BE2C (cell line): ENCODE results near the gene PCIF1.
"Not testable (repeated sequence)": the region's sequence is repeated elsewhere in the genome, so short reads cannot be mapped to it uniquely, and the experiment has no call there.

Experiments used
- DNase-seq: peaks from one replicate; pipeline ENCODE4 v3.0.0-alpha.2; 2020
- H3K27me3 ChIP-seq: fragments of 250-450 bp; sonication (Bioruptor Pico); 2 replicates; pipeline ENCODE4 v1.5.1; 2020; ENCODE audit warnings: mild to moderate bottlenecking
- H3K36me3 ChIP-seq: fragments of 250-450 bp; sonication (Bioruptor Pico); 2 replicates; pipeline ENCODE4 v1.5.1; 2020; ENCODE audit warnings: mild to moderate bottlenecking
- H3K4me1 ChIP-seq: fragments of 250-450 bp; sonication (Bioruptor Pico); 2 replicates; pipeline ENCODE4 v1.5.1; 2020
- H3K4me3 ChIP-seq: 2 replicates; pipeline ENCODE4 v1.5.1; 2011; ENCODE audit warnings: low read depth, low read length
- H3K9me3 ChIP-seq: fragments of 250-450 bp; sonication (Bioruptor Pico); 2 replicates; pipeline ENCODE4 v1.5.1; 2020
- CTCF ChIP-seq: IDR thresholded peaks from 2 replicates; pipeline ENCODE4 v1.5.1; 2012; ENCODE audit warnings: mild to moderate bottlenecking, low read depth, low read length

The PCIF1 gene

GRCh38 chr20:45981261-45981660, 46.8 kb downstream of the PCIF1 start:
- no peak for DNase-seq
- H3K36me3 ChIP-seq: no peaks in the 10 kb centered on the region
- no peaks in the 10 kb centered on the region for H3K27me3 ChIP-seq
- H3K4me1 ChIP-seq: no peaks in the 10 kb centered on the region
- H3K9me3 ChIP-seq: no peaks in the 10 kb centered on the region
- no peak overlapping the region for H3K4me3 ChIP-seq
- TF ChIP-seq CTCF: no peak

GRCh38 chr20:45983279-45983743, 48.8 kb downstream of the PCIF1 start:
- H3K36me3 ChIP-seq: no peaks in the 10 kb centered on the region
- TF ChIP-seq CTCF: no peak
- no peaks in the 10 kb centered on the region for H3K27me3 ChIP-seq
- DNase-seq: no peak
- no peaks in the 10 kb centered on the region for H3K9me3 ChIP-seq
- no peaks in the 10 kb centered on the region for H3K4me1 ChIP-seq
- no peak overlapping the region for H3K4me3 ChIP-seq

GRCh38 chr20:45985573-45985972, 51.1 kb downstream of the PCIF1 start:
- DNase-seq: no peak
- Histone ChIP-seq H3K9me3 (no peaks in the 10 kb centered on the region), H3K4me1 (no peaks in the 10 kb centered on the region), H3K36me3 (no peaks in the 10 kb centered on the region), H3K4me3 (no peak overlapping the region), H3K27me3 (no peaks in the 10 kb centered on the region)
- TF ChIP-seq CTCF: no peak

- peak; percentile 92 for TF ChIP-seq CTCF
- no peaks in the 10 kb centered on the region for H3K27me3 ChIP-seq
- no peaks in the 10 kb centered on the region for H3K4me1 ChIP-seq
Observed at GRCh38 chr20:45987108-45987780, 52.8 kb downstream of the PCIF1 start.

GRCh38 chr20:45988830-45989229, 54.3 kb downstream of the PCIF1 start:
- not testable (repeated sequence) for H3K36me3 ChIP-seq, DNase-seq, H3K9me3 ChIP-seq, H3K4me1 ChIP-seq, H3K4me3 ChIP-seq, H3K27me3 ChIP-seq

More at GRCh38 chr20:45987108-45987780, 52.8 kb downstream of the PCIF1 start:
- no peaks in the 10 kb centered on the region for H3K9me3 ChIP-seq
- no peaks in the 10 kb centered on the region for H3K36me3 ChIP-seq
- peak; percentile 88 for DNase-seq
- no peak overlapping the region for H3K4me3 ChIP-seq

- Histone ChIP-seq H3K4me1 (no peaks in the 10 kb centered on the region), H3K9me3 (no peaks in the 10 kb centered on the region), H3K27me3 (no peaks in the 10 kb centered on the region), H3K36me3 (no peaks in the 10 kb centered on the region), H3K4me3 (no peak overlapping the region)
- no peak for DNase-seq
- no peak for TF ChIP-seq CTCF
Observed at GRCh38 chr20:45991616-45992015, 57.1 kb downstream of the PCIF1 start.
